RCC 7860 (cell line): Measurements from ENCODE around the gene SEZ6.
"Not testable (repeated sequence)": the region's sequence is repeated elsewhere in the genome, so short reads cannot be mapped to it uniquely, and the experiment has no call there.

Experiments
- DNase-seq: peaks from one replicate; pipeline ENCODE4 v3.0.0-alpha.2; 2015; ENCODE audit warnings: low spot score
- FAIRE-seq: peaks from 2 replicates; lab custom pipeline; 2012; peaks lifted over from hg19 to GRCh38; lab: Jason Lieb, UNC

SEZ6 gene

DNA sequence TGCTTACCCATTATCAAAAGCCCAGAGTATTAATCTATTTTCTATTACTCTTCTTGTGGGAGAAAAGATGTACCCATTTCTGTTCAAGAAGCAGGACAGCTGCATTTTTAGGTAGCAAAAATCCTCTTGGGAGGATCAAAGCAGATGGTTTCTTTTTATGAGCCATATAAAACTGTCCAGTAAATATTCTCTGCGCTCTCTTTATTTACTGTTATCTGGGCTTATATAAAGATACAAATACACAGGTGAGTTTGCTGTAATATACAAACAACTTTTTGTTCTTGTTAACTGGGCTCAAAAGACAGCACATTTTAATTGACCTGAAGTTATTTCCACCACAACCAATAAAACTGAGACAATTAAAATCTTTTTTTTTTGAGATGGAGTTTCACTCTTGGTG is 64.6 kb downstream of the SEZ6 start:
- no peak for FAIRE-seq
- DNase-seq = no peak

DNA sequence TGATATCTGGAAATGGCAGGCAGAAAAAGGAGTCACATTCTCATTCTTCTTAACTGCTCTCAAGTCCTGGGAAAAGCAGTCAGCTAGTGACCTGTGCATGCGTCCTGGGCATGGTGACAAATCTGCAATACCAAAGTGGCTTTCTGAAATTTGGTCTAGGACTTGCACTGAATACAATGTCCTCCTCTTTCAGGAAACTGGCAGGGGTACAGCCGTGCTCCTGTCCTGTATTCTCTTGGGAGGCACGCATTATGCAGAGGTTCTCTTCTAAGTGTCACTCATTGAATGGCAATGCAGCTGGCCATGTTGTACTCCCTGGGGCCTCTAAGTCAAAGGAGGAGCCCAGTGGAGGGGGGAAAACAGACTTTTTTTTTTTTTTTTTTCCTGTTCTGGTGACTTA is 65.2 kb downstream of the SEZ6 start:
- FAIRE-seq (no peak), DNase-seq (no peak)

GRCh38 chr17:28940142-28940541 is 65.7 kb downstream of the SEZ6 start:
- FAIRE-seq (no peak), DNase-seq (no peak)

GRCh38 chr17:28938552-28938951 is 67.3 kb downstream of the SEZ6 start:
- FAIRE-seq (no peak), DNase-seq (no peak)

DNA sequence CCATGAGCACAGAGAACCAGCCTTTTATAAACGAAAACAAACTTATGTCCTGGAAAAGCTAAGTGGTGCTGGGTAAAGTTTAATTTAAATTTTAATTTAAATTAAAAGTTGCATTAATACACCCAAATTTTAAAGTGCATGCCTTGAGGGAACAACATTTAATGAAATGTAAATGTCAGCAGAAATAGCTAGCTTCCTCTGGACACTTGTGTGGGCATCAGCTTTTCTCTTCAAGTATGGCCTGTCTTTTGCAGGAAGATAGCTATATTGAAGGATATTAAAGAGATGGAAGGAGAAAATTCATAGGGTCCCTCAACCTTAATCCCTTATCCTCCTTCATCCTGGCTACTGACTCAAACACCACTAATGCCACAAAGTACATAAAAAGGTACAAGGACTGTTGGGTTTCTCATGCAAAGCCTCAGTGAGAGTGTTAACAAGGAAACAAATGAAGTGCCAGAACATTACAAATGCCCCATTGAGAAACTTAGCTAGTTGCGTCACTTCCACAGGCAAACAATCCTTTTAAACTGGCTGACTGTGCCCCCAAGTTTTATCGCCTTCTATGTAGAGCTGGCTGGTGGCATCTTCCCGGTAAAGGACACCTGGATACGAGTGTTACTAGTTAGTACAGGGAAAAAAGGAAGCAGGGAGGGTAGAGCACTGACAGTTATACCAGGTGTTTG is 68.6 kb downstream of the SEZ6 start:
- FAIRE-seq (no peak), DNase-seq (no peak)

DNA sequence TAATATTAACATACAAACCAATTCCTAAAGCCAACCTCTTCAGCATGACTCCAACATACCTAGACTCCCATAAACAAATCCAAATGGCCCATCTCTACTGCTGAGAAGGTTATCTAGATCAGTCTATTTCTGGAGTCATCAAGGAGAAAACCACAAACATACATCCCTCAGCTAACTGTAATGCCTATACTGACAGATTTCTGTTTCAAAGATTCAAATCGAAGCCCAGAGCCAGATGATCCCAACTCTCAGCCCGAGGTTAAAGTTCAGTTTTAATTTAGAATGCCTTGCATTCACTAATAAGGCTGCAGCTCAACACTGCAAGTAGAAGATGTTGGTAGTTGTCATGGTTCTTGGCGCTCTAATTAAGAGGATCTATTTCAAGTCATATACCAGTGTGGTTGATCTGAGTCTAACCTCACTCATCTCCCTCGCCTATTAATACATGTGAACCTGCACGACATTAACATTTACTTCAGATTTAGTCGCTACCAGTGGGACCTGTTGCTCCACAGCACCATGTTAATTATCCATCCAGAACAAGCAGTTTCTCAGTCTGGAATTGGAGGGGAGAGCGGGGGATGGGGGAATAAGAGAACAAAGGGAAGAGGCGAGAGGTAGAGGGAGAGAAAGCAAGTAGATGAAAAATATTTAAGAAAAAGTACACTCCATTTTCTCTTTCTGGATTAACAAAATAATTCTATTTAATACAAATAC is 69.9 kb downstream of the SEZ6 start:
- DNase-seq (no peak), FAIRE-seq (no peak)

DNA sequence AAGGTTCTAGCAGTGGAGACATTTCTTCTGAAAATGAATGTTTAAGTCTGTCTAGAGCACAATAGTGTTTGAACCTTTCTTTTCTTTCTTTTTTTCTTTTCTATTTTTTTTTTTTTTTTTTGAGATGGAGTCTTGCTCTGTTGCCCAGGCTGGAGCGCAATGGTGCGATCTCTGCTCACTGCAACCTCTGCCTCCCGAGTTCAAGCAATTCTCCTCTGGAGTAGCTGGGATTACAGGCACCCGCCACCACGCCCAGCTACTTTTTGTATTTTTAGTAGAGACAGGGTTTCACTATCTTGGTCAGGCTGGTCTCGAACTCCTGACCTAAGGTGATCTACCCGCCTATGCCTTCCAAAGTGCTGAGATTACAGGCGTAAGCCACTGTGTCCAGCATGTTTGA is 71.3 kb downstream of the SEZ6 start:
- DNase-seq, FAIRE-seq: not testable (repeated sequence)

GRCh38 chr17:28929787-28930186 is 76.0 kb downstream of the SEZ6 start:
- no peak for FAIRE-seq
- no peak for DNase-seq

GRCh38 chr17:28928061-28928460 is 77.8 kb downstream of the SEZ6 start:
- FAIRE-seq (no peak), DNase-seq (peak; percentile 53)

- DNase-seq = no peak
These were observed 79.0 kb downstream of the SEZ6 start for GRCh38 chr17:28926786-28927185.

GRCh38 chr17:28926366-28926765 is 79.5 kb downstream of the SEZ6 start:
- DNase-seq = no peak
- FAIRE-seq = no peak

More at GRCh38 chr17:28926786-28927185, 79.0 kb downstream of the SEZ6 start:
- no peak for FAIRE-seq

DNA sequence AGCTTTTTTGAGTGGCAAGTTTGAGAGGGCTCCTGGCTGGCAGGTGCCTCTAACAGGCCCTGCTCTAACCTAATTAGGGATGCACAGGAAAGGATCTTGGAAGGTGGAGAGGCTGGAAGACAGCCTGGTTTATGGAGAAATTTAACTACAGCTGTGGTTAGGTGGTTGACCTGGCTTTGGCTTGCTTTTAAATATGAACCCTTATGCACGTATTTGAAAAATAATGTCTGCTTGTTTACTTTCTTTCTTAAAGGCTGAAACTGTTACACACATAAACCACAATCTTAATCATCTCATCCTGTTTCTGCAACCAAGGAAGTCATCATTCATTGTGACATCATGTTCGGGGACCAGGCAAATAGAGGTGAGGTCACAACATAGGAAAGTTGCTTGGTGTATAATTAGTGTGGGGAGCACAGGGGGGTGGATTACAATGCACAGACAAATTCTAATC is 79.9 kb downstream of the SEZ6 start:
- DNase-seq = peak; percentile 35
- no peak for FAIRE-seq

DNA sequence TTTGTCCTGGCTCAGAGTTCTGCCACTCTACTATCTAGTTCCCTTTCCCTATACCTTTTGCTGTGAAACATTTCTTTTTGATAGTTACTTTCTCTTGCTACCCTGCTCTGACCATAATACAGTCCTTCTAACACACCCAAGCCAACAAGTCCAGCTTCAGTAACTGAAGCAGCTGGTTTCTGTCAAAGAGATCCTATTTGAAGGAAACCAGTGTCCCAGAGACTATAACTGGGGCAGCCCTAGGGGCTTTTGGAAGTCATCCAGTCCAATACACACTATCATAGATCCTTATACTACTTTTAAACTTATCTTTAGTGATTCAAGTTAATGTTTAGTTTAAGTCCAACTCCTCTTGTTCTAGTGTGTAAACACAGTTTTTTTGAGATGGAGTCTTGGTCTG is 85.6 kb downstream of the SEZ6 start:
- DNase-seq = no peak
- no peak for FAIRE-seq

DNA sequence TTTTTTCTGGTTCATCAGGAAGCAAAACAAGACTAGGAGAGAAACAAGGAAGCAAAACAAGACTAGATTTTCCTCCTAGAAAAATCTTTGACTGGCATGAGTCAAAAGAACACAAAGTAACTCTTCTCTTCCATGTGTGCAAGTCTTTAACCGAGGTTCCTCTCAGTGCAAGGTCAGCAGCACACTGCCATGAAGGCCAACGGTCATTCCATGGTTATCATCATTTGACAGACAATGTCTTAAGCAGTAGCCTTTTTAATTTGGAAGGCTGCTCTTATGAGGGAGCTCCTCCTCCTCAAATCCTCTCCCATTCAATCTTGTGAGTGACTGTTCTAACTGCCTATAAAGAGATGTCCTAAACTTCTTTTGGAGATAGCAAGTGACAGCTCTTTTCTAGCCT is 87.5 kb downstream of the SEZ6 start:
- DNase-seq = no peak
- no peak for FAIRE-seq

GRCh38 chr17:28917465-28917864 is 88.4 kb downstream of the SEZ6 start:
- FAIRE-seq = no peak
- no peak for DNase-seq

GRCh38 chr17:28917029-28917428 is 88.8 kb downstream of the SEZ6 start:
- no peak for FAIRE-seq
- DNase-seq = no peak

DNA sequence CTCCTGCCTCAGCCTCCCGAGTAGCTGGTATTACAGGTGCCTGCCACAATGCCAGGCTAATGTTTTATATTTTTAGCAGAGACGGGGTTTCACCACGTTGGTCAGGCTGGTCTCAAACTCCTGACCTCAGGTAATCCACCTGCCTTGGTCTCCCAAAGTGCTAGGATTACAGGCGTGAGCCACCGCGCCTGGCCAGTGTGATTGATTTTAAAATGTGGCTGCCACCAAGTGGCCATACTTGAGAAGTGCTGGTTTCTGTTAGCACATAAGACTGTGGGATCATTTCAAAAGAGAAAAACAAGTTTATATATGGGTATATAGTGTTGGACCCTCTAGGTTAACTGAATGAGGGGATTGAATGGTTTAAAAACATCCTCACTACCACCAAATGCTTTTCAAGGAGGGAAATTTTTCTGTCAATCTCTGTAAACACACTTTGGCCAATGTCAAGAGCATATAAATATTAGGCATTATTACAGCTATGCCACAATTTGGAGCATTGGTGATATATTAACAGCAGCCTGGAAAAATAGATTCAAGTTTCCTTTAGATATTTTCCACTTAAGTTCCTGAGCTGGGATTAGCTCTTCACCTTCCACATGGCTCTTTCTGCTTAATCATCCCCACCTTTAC is 89.4 kb downstream of the SEZ6 start:
- DNase-seq = no peak
- FAIRE-seq = no peak

DNA sequence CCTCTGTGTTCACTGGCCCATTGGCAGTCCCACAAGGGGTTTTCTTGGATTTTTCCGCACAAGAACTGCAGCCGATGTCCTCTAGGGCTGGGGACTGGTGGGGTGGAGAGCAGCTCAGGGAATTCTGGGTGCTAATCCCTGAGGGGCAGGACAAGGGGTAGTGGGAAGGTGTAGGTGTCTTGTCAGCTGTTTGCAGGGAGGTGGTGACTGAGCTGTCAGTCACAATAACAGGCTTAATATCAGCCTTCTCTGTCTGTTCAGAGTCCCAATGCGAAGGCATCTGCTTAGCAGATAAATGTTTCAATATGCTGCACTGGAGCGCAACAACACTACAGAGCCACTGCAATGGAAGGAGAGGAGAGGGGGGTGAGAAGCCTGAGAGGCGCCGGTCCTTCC is 92.9 kb downstream of the SEZ6 start:
- DNase-seq (no peak), FAIRE-seq (no peak)

GRCh38 chr17:28912281-28912937 is 93.4 kb downstream of the SEZ6 start:
- DNase-seq = no peak
- FAIRE-seq = no peak

- no peak for DNase-seq
- FAIRE-seq = no peak
These were observed 94.3 kb downstream of the SEZ6 start for GRCh38 chr17:28911411-28912045.

DNA sequence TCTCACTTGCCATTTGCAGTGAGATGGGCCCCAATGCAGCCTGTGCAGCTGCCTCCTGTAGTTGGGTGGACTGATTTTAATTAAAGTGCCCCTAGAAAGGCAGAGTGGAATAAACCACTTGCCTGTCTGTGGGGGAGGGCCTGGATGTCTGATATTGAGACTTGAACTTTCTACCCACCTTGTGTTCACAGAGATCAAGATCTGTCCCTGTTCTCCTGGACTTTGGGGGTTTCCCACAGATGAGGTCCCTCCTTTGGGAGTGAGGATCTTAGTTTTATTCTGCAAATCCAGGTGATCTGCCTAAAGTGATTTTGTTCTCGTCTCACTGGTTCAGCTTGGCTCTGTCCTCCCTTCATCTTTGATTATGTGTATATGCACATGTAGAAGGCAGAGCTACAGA is 95.3 kb downstream of the SEZ6 start:
- DNase-seq (no peak), FAIRE-seq (no peak)
